Activated CD4-positive, CD25-positive, alpha-beta regulatory T cell treated with anti-CD3 and anti-CD28 coated beads, Interleukin-2, amount 50 U/mL, for 72 hours (primary cell): ENCODE data around the gene APBB1IP.
A peak's percentile ranks its signal among the peaks of the same experiment; 100 is the strongest.
"Not testable (repeated sequence)": the region's sequence is repeated elsewhere in the genome, so short reads cannot be mapped to it uniquely, and the experiment has no call there.

ENCODE experiments used
- DNase-seq: peaks from one replicate; pipeline ENCODE4 v3.0.0; 2021

Gene APBB1IP, protein sequence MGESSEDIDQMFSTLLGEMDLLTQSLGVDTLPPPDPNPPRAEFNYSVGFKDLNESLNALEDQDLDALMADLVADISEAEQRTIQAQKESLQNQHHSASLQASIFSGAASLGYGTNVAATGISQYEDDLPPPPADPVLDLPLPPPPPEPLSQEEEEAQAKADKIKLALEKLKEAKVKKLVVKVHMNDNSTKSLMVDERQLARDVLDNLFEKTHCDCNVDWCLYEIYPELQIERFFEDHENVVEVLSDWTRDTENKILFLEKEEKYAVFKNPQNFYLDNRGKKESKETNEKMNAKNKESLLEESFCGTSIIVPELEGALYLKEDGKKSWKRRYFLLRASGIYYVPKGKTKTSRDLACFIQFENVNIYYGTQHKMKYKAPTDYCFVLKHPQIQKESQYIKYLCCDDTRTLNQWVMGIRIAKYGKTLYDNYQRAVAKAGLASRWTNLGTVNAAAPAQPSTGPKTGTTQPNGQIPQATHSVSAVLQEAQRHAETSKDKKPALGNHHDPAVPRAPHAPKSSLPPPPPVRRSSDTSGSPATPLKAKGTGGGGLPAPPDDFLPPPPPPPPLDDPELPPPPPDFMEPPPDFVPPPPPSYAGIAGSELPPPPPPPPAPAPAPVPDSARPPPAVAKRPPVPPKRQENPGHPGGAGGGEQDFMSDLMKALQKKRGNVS

GRCh38 chr10:26437637-26438461 is at the start of gene APBB1IP:
TSS of gene APBB1IP (plus strand) at chr10:26438341. CDS start at chr10:26492327, 53,986 bp downstream.
- DNase-seq: peak; percentile 68

- DNase-seq: no peak
These were observed 48.6 kb upstream of the APBB1IP start for GRCh38 chr10:26389533-26389932.

DNA sequence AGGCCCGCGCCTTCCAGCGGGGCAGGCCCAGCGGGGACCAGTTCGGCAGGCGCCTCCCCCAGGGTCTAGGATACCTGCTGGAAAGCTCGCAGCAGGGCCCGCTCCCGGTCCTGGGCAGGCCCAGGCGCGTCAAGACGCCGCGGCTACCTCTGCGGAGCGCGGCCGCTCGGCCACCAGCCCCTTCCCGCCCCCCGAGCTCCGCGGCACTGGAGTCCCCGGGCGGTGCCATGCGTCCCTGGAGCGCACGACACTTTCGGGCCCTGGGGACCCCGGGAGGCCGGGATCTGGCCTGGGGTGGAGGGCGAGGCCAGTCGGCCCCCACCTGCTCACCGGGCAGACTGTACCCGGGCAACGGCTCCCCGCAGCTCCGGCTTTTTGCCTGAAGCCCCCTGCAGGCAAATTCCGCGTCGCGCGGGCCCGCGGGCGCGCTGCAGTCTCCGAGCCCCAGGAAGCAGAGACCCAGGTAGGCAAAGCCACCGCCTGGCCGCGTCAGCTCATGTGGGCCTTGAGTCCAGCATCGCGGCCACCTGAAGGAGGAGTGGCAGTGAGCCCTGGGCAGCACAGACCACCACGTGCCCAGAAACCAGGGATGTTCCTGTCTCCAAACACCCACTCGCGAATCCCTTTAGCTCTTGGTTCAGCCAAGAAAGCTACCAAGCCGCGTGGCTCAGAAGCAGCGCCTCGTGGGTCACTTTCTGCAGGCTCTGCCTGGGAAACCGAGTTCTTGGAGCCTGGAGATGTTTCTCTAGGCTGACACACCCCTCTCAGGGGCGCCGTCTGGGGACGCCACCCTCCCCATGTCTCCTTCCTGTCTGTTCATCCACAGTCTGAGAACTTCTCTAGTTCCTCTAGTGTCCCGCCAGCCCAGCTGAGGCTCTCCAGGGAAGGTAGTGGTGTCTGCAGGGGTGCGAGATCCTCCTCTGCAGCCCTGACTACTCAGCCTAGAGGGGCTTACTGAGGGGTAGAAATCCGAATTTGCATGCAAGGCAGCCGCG is 46.1 kb upstream of the APBB1IP start:
- DNase-seq: no peak

GRCh38 chr10:26398353-26398752 is 39.8 kb upstream of the APBB1IP start:
- DNase-seq: not testable (repeated sequence)

GRCh38 chr10:26407406-26407969 is 30.7 kb upstream of the APBB1IP start:
- DNase-seq: no peak

DNA sequence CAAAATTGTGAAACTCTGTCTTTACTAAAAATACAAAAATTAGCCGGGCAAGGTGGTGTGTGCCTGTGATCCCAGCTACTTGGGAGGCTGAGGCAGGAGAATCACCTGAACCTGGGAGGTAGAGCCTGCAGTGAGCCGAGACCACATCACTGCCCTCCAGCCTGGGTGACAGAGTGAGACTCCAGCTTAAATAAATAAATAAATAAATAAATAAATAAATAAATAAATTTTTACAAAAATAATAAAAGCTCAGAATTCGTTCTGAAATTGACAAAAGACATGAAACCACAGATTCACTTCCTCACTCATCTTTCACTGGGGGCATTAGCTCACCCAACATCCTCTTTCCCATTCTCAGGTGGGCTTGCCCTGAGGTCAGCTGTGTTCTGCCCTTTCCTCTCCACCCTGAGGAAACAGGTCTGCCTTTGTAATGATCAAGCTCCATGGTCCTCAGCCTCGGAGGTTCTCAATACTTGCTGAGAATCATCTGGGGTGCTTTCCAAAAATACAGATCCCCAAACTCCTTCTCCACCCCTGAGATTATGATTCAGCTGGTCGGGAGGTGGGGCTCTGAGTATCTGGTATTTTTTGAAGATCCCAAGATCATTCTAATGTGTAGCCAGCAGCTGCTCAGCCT is 29.2 kb upstream of the APBB1IP start:
- DNase-seq: no peak

- no peak for DNase-seq
These were observed 27.8 kb upstream of the APBB1IP start for GRCh38 chr10:26410356-26410755.

DNA sequence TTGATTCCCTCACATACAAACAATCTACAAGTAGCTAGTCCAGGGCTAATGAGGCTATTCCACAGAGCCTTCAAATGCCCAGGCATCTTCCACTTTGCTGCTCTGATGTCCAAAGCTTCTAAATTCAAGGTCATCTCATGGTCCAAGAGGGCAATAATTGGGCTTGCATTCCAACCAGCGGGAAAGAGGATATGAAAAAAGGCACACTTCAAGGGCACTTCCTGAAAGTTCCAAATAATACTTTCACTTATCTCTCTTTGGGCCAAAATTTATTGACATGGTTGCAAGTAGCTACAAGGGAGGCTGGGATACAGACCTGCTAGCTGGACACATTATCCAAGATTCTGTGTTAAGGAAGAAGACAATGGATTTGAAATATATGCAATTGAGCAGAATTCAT is 25.2 kb upstream of the APBB1IP start:
- DNase-seq: no peak

GRCh38 chr10:26413375-26413774 is 24.8 kb upstream of the APBB1IP start:
- DNase-seq: no peak

GRCh38 chr10:26417136-26417535 is 21.0 kb upstream of the APBB1IP start:
- DNase-seq: no peak

- no peak for DNase-seq
These were observed 15.2 kb upstream of the APBB1IP start for GRCh38 chr10:26422977-26423376.

DNA sequence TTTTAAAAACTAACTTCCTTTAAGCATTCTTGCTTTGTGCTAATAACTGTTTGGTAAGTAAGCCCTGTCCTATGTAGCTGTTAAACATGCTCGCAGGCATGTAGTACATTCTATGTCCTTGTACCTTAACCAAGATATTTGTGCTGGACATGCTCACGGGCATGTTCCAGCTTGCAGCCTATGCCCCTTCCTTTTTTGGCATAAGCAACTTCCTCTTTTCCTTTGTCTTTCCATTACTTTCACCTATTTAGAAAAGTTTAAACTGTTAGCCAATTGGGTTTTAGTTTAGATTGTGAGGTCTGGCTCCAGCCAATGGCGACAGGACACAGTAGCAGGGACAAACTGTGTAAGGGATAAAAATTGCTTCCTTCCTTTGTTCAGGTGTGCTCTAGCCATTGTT is 14.4 kb upstream of the APBB1IP start:
- DNase-seq: no peak

DNA sequence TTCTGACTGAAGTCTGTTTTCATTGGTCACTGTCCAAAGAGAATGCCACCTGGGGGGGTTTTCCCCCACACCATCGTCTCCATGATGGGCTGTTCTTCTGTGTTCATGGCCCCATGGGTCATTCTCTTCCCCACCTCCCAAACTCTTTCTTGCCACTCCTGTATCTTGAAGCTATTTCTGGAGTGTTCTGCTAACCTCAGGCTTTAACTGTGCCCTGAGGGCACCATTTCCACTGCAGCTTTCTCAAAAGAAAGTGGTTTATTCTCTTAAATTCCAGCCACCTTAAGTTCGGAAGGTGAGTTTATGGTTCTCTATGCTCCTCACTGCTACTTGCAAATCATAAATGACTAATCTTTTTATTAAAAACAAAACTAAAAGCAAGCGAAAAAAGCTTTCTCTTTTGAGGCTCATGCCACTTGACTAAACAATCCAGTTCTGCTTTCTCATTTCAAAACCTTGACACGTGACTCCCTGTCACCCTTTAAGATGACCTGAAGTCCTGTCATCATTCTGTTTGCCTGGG is 7.4 kb upstream of the APBB1IP start:
- no peak for DNase-seq

GRCh38 chr10:26432938-26433337 is 5.2 kb upstream of the APBB1IP start:
- DNase-seq: no peak

DNA sequence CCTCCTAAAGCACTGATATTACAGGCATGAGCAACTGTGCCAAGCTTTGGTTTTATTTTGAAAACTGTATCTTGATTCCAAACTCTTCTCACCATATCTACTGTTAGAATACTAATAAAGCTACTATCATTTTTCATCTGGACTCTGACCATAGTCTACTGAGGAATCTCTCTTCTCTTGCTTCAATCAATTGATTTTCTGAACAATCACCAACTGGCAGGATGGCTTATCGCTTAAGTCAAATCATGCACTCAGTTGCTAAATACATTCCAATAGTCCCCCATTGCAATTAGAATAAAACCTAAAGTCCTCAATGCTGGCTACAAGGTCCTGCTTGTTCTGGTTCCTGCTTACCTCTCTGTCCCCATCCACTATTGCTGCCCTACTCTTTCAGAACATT is 2.3 kb upstream of the APBB1IP start:
- DNase-seq: no peak

- no peak for DNase-seq
These were observed 1.3 kb upstream of the APBB1IP start for GRCh38 chr10:26436848-26437247.

DNA sequence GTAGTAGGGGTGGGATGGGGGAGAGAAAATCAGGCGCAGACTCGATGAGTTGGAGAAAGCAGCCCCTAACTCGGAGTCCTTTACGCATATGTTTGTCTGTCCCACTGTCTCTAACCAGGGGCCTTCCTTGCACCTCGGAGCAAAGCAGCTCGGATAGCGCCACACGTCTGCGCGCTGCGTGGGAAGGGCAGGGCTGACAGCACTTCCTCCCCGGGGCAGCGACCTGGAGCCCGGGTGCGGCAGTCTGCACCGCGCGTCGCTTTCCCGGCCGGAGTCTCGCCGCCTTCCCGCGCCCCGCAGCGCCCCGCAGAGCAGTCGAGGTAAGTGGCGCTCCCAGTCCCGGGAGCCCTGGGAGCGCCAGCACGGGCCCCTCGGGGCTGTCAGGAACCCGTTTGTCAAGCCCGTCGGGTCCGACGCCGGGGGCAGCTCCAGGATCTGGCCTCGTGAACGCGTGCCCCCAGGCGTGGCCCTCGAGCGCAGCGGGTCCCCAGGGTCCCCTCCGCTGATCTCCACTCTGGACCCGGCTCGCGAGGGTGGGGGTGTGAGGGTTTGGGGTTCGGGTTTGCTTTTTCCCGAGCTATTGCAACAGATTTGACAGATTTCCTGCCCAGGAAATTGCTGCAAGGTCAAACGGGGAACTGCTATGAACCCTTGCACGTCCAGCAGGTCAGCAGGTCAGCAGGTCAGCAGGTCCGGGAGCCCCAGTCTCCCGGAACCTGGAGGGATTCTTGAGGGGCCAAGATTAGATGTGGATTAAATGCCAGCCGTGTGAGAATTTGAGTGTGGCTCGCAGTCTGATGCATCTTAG is 597 bp downstream of the APBB1IP start:
- peak; percentile 72 for DNase-seq

DNA sequence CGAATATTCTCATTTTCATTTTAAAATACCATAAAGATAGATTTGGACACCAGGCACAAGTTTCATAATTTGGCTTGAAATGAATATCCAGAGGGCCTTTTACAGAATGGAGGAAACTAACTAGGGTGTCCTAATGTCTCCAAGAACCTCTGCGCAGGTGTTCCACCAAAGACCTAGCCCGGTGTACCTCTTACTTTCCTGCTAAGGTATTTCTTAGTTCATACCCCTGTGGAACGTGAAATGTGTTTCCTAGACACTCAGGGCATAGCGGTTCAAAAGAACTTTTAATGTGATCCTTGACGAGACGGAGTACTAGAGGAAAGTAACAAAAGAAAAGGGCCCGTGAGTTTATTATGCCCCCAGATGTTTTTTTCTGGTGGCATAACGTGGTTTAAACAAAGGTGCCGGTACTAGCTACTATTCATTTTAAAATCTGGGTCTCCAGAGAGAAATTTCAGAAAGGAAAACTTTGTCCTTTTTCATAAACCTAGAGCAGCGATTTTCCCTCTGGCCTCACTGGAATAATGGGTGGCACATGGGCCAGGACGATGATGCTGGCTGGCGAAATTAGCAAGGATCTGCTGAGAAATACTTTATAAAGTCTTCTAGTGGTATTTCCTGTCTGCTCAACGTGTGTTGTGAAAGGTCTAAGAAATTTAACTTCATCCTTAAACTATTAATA is 1.4 kb downstream of the APBB1IP start:
- no peak for DNase-seq

- DNase-seq: no peak
These were observed 1.9 kb downstream of the APBB1IP start for GRCh38 chr10:26440088-26440470.
